Keratinocyte (primary cell): Measurements from ENCODE around the gene PKLR. TPM values are rescaled to one million over a fixed set of nuclear protein-coding genes. Genes with fewer than 3 reads are reported as not detected.
"Not testable (repeated sequence)": the region's sequence is repeated elsewhere in the genome, so short reads cannot be mapped to it uniquely, and the experiment has no call there.

Experiments used
- DNase-seq: peaks from one replicate; pipeline ENCODE4 v3.0.0-alpha.2; 2011; ENCODE audit warnings: low read depth, missing footprints, low spot score
- FAIRE-seq: peaks from 2 replicates; lab custom pipeline; 2011; peaks lifted over from hg19 to GRCh38; lab: Jason Lieb, UNC
- H2AFZ ChIP-seq: 2 replicates; pipeline ENCODE4 v1.6.0; 2012; ENCODE audit warnings: low read length, control low read depth, inconsistent platforms; ENCODE audit not compliant: control insufficient read depth
- H3K27ac ChIP-seq: 2 replicates; pipeline ENCODE4 v1.5.1; 2011; ENCODE audit warnings: low read length; ENCODE audit not compliant: control insufficient read depth, insufficient read depth
- H3K27me3 ChIP-seq: 3 replicates; pipeline ENCODE4 v1.6.0; 2011; ENCODE audit warnings: low read length; ENCODE audit not compliant: control insufficient read depth, insufficient read depth; ENCODE audit errors: extremely low read depth
- H3K36me3 ChIP-seq, 2 experiments: 2 replicates in 1 of 2; 3 replicates in 1 of 2; pipeline ENCODE4 v1.5.1; 2011; ENCODE audit warnings: low read length in 2 of 2, mild to moderate bottlenecking in 1 of 2; ENCODE audit not compliant: control insufficient read depth in 2 of 2, insufficient read depth in 2 of 2; ENCODE audit errors: extremely low read depth in 1 of 2
- H3K4me1 ChIP-seq: 3 replicates; pipeline ENCODE4 v1.5.1; 2011; ENCODE audit warnings: low read length; ENCODE audit not compliant: control insufficient read depth, insufficient read depth; ENCODE audit errors: extremely low read depth
- H3K4me2 ChIP-seq: 3 replicates; pipeline ENCODE4 v1.6.0; 2011; ENCODE audit warnings: low read depth, low read length; ENCODE audit not compliant: control insufficient read depth, insufficient read depth; ENCODE audit errors: extremely low read depth
- H3K4me3 ChIP-seq, 3 experiments: fragments of 200-600 bp in 1 of 3; sonication (generic) in 1 of 3; 2 replicates in 2 of 3; 3 replicates in 1 of 3; pipeline ENCODE4 v1.5.1; 2011 to 2016; ENCODE audit warnings: low read length in 3 of 3, mild to moderate bottlenecking in 3 of 3, control low read depth in 2 of 3, inconsistent platforms in 1 of 3, low read depth in 1 of 3, mixed read lengths in 1 of 3, mixed run types in 1 of 3, moderate library complexity in 1 of 3; ENCODE audit not compliant: control insufficient read depth in 2 of 3, insufficient read depth in 2 of 3; ENCODE audit errors: extremely low read depth in 1 of 3
- H3K79me2 ChIP-seq: 2 replicates; pipeline ENCODE4 v1.6.0; 2012; ENCODE audit warnings: low read length; ENCODE audit not compliant: control insufficient read depth, insufficient read depth
- H3K9ac ChIP-seq: 3 replicates; pipeline ENCODE4 v1.6.0; 2011; ENCODE audit warnings: low read length; ENCODE audit not compliant: control insufficient read depth, insufficient read depth; ENCODE audit errors: extremely low read depth
- H3K9me1 ChIP-seq: 3 replicates; pipeline ENCODE4 v1.6.0; 2011; ENCODE audit warnings: low read length; ENCODE audit not compliant: control insufficient read depth, insufficient read depth; ENCODE audit errors: extremely low read depth
- H3K9me3 ChIP-seq: 2 replicates; pipeline ENCODE4 v1.5.1; 2012; ENCODE audit warnings: low read depth, low read length; ENCODE audit not compliant: control insufficient read depth
- H4K20me1 ChIP-seq: 3 replicates; pipeline ENCODE4 v1.6.0; 2011; ENCODE audit warnings: low read length; ENCODE audit not compliant: control insufficient read depth, insufficient read depth; ENCODE audit errors: extremely low read depth
- EZH2 ChIP-seq: IDR thresholded peaks from one replicate; pipeline ENCODE4 v1.6.1; 2012; ENCODE audit warnings: inconsistent platforms, mild to moderate bottlenecking, low read length, moderate library complexity
- dilution Hi-C: fragments of 300-500 bp; cut with MboI; formaldehyde crosslinking; loops from one replicate; pipeline ENCODE4 v1.7.0; 2020; ENCODE audit warnings: low sequenced_read_pairs; ENCODE audit not compliant: extremely low pct_ligation_motif_present
- polyA plus RNA-seq, 5 experiments: library from polyadenylated mRNA; depleted of rRNA in 3 of 5; stranded (reverse) in 3 of 5; stranded (forward) in 1 of 5; unstranded in 1 of 5; fragments of >200 nt; gene quantifications; 1 replicate in 1 of 5; 2 replicates in 3 of 5; 3 replicates in 1 of 5; pipeline versions ENCODE4 v1.2.1 to v1.2.3, GENCODE V29; 2011 to 2012; ENCODE audit warnings: missing spikeins in 2 of 5, low read depth in 1 of 5, low replicate concordance in 1 of 5
- TF ChIP-seq, protein P1 (sequence below), 3 experiments: IDR thresholded peaks in 1 of 3; conservative IDR thresholded peaks in 1 of 3; optimal IDR thresholded peaks in 1 of 3; 2 replicates in 2 of 3; 3 replicates in 1 of 3; pipeline versions ENCODE3 to v1.5.1; 2011; ENCODE audit warnings: low read length in 3 of 3, mild to moderate bottlenecking in 3 of 3, moderate library complexity in 2 of 3, control low read depth in 1 of 3, inconsistent platforms in 1 of 3; ENCODE audit not compliant: insufficient read depth in 2 of 3; ENCODE audit errors: extremely low read depth in 1 of 3

The PKLR gene
- polyA plus RNA-seq, 1 donor (not counting 4 experiments of a cell fraction or from before 2014, with no cell fraction given) = 0.03 TPM

DNA sequence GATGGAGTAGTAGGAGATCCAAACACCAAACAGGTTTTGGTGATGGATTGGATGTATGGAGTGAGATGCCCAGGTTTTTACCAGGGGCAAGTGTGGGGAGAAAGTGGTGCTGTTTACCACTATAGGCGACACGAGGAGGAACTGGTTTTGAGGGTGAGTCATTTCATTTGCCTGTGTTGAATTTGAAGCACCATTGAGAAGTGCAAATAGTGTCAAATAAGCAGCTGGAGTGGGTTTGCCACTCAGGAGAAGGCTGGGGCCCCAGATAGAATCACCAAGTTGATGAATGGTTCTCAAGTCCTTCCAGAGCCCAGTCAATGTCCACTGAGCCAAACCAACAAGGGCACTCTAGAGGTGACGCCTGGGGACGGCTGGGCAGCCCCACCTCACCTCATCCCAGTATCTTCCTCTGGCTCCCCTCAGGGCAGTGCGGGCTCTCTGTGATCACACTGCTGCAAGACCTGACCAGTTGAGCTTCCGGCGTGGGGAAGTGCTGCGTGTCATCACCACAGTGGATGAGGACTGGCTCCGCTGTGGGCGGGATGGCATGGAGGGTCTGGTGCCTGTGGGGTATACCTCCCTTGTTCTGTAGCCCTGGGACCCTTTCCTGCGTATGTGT lies 28.9 kb upstream of the PKLR start:
- Histone ChIP-seq H4K20me1 (no peaks in the 10 kb centered on the region), H3K4me2 (no peak overlapping the region), H3K4me3 (no peak overlapping the region), H3K9me1 (no peaks in the 10 kb centered on the region), H3K27me3 (no peaks in the 10 kb centered on the region), H3K9ac (no peak overlapping the region), H3K27ac (no peak overlapping the region), H3K36me3 (peaks cover 23 to 26% of the 10 kb centered on the region in 2 experiments), H3K79me2 (peaks cover 11% of the 10 kb centered on the region), H3K9me3 (no peaks in the 10 kb centered on the region), H3K4me1 (peaks cover 8% of the 10 kb centered on the region), H2AFZ (no peak overlapping the region)
- FAIRE-seq = no peak
- no peak for DNase-seq
- no peak for TF ChIP-seq EZH2
- dilution Hi-C loops = no loop called here

GRCh38 chr1:155328856-155329255 lies 27.6 kb upstream of the PKLR start:
- H3K9ac ChIP-seq, H3K4me2 ChIP-seq, H3K9me3 ChIP-seq, H4K20me1 ChIP-seq, H3K9me1 ChIP-seq, H2AFZ ChIP-seq, H3K27me3 ChIP-seq, H3K4me3 ChIP-seq, dilution Hi-C loops, FAIRE-seq, H3K4me1 ChIP-seq, DNase-seq, H3K27ac ChIP-seq: not testable (repeated sequence)
- Histone ChIP-seq H3K79me2 (peaks cover 16% of the 10 kb centered on the region), H3K36me3 (peaks cover 21 to 26% of the 10 kb centered on the region in 2 experiments)

DNA sequence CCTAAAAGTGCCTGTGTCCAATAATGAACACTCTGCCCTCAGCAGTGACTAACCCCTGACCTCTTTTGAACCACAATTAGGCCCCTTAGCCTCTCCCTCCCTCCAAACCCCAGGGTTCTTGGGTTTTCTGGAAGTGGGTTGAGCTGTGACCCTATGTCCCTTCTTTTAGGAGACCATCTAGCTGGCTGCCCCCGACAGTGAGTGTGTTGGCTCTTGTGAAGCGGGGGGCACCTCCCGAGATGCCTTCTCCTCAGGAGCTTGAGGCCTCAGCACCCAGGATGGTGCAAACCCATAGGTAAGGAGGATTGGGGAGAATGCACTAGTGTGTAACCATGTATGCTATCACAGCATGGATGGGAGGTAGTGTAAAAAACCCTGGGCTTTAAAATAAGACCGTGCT lies 26.7 kb upstream of the PKLR start:
- no peak overlapping the region for H3K27ac ChIP-seq
- H3K9ac ChIP-seq = no peak overlapping the region
- H3K9me1 ChIP-seq = no peaks in the 10 kb centered on the region
- no peak for DNase-seq
- H3K4me2 ChIP-seq = no peak overlapping the region
- H3K4me1 ChIP-seq = peaks cover 8% of the 10 kb centered on the region
- H3K9me3 ChIP-seq = no peaks in the 10 kb centered on the region
- no peaks in the 10 kb centered on the region for H3K27me3 ChIP-seq
- no peak for FAIRE-seq
- peaks cover 21 to 26% of the 10 kb centered on the region in 2 experiments for H3K36me3 ChIP-seq
- peaks cover 16% of the 10 kb centered on the region for H3K79me2 ChIP-seq
- H2AFZ ChIP-seq = no peak overlapping the region
- TF ChIP-seq, protein P1, sequence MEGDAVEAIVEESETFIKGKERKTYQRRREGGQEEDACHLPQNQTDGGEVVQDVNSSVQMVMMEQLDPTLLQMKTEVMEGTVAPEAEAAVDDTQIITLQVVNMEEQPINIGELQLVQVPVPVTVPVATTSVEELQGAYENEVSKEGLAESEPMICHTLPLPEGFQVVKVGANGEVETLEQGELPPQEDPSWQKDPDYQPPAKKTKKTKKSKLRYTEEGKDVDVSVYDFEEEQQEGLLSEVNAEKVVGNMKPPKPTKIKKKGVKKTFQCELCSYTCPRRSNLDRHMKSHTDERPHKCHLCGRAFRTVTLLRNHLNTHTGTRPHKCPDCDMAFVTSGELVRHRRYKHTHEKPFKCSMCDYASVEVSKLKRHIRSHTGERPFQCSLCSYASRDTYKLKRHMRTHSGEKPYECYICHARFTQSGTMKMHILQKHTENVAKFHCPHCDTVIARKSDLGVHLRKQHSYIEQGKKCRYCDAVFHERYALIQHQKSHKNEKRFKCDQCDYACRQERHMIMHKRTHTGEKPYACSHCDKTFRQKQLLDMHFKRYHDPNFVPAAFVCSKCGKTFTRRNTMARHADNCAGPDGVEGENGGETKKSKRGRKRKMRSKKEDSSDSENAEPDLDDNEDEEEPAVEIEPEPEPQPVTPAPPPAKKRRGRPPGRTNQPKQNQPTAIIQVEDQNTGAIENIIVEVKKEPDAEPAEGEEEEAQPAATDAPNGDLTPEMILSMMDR (optimal IDR thresholded peaks at IDR 0.05 in 1 of 3, IDR thresholded peaks at IDR 0.05 in 1 of 3, conservative IDR thresholded peaks at IDR 0.05 in 1 of 3; ENCODE audit: extremely low read depth in 1 of 3, insufficient read depth in 2 of 3, low read length in 3 of 3) = no peak
- TF ChIP-seq EZH2 = no peak
- no peak overlapping the region for H3K4me3 ChIP-seq
- dilution Hi-C loops = no loop called here
- H4K20me1 ChIP-seq = no peaks in the 10 kb centered on the region
